NCI-H2081 treated with DMSO at 0.1 percent for 48 hours (cell line): ENCODE measurements around the gene TMC1.

Experiments used
- DNase-seq: peaks from one replicate; lab custom pipeline; 2025; lab: John Stamatoyannopoulos, UW

The TMC1 gene

GRCh38 chr9:72680593-72681282 lies 159.3 kb downstream of the TMC1 start:
- DNase-seq: no peak

GRCh38 chr9:72681283-72681630 lies 159.8 kb downstream of the TMC1 start:
- DNase-seq: peak; percentile 96

GRCh38 chr9:72684615-72685014 lies 163.2 kb downstream of the TMC1 start:
- DNase-seq: no peak

GRCh38 chr9:72685911-72686310 lies 164.5 kb downstream of the TMC1 start:
- no peak for DNase-seq

GRCh38 chr9:72687331-72687730 lies 165.9 kb downstream of the TMC1 start:
- DNase-seq: no peak

GRCh38 chr9:72691671-72692070 lies 170.3 kb downstream of the TMC1 start:
- no peak for DNase-seq

GRCh38 chr9:72695365-72695764 lies 174.0 kb downstream of the TMC1 start:
- no peak for DNase-seq

- DNase-seq: no peak
Measured at GRCh38 chr9:72696511-72696910, 175.1 kb downstream of the TMC1 start.

- no peak for DNase-seq
Measured at GRCh38 chr9:72701510-72701909, 180.1 kb downstream of the TMC1 start.

- DNase-seq: no peak
Measured at GRCh38 chr9:72703574-72703973, 182.2 kb downstream of the TMC1 start.

GRCh38 chr9:72704688-72705375 lies 183.4 kb downstream of the TMC1 start:
- DNase-seq: no peak

- DNase-seq: no peak
Measured at GRCh38 chr9:72718503-72718902, 197.1 kb downstream of the TMC1 start.

- no peak for DNase-seq
Measured at GRCh38 chr9:72721067-72721466, 199.7 kb downstream of the TMC1 start.

GRCh38 chr9:72726947-72727346 lies 205.5 kb downstream of the TMC1 start:
- DNase-seq: no peak

- DNase-seq: no peak
Measured at GRCh38 chr9:72728031-72728770, 206.8 kb downstream of the TMC1 start.

GRCh38 chr9:72733895-72734294 lies 212.5 kb downstream of the TMC1 start:
- no peak for DNase-seq

GRCh38 chr9:72734631-72735030 lies 213.2 kb downstream of the TMC1 start:
- no peak for DNase-seq

- DNase-seq: no peak
Measured at GRCh38 chr9:72743836-72744235, 222.4 kb downstream of the TMC1 start.

- DNase-seq: no peak
Measured at GRCh38 chr9:72749276-72749675, 227.9 kb downstream of the TMC1 start.

GRCh38 chr9:72751541-72751940 lies 230.1 kb downstream of the TMC1 start:
- DNase-seq: no peak

- no peak for DNase-seq
Measured at GRCh38 chr9:72753266-72753893, 232.0 kb downstream of the TMC1 start.

GRCh38 chr9:72755836-72756235 lies 234.4 kb downstream of the TMC1 start:
- DNase-seq: no peak

GRCh38 chr9:72758944-72759343 lies 237.5 kb downstream of the TMC1 start:
- DNase-seq: no peak
